Liver (tissue), 9 donors: ENCODE results near the gene RIPK1. TPM values are rescaled to one million over a fixed set of nuclear protein-coding genes. Genes with fewer than 3 reads are reported as not detected.

Source experiments
- DNase-seq: peaks from one replicate; pipeline ENCODE4 v3.0.0-alpha.2; 2017; ENCODE audit warnings: low spot score
- H3K27ac ChIP-seq, 2 donors: one replicate each; pipeline ENCODE4 v1.7.0; 2013; ENCODE audit warnings: inconsistent platforms in 2 of 2, low read length in 2 of 2, control low read depth in 1 of 2, low read depth in 1 of 2, mild to moderate bottlenecking in 1 of 2
- H3K27me3 ChIP-seq, 4 donors: one replicate each; pipeline versions ENCODE4 v1.6.1 to v1.7.0; 2013; ENCODE audit warnings: low read length in 3 of 4, inconsistent platforms in 1 of 4, mild to moderate bottlenecking in 1 of 4, moderate library complexity in 1 of 4; ENCODE audit not compliant: control insufficient read depth in 4 of 4, insufficient read depth in 4 of 4
- H3K36me3 ChIP-seq, 4 donors: one replicate each; pipeline versions ENCODE4 v1.6.1 to v1.7.0; 2013; ENCODE audit warnings: low read length in 3 of 4, mild to moderate bottlenecking in 3 of 4, low read depth in 1 of 4, moderate library complexity in 1 of 4; ENCODE audit not compliant: control insufficient read depth in 4 of 4, insufficient read depth in 3 of 4
- H3K4me1 ChIP-seq, 4 donors: one replicate each; pipeline versions ENCODE4 v1.6.1 to v1.7.0; 2013; ENCODE audit warnings: low read length in 3 of 4, mild to moderate bottlenecking in 3 of 4, moderate library complexity in 1 of 4; ENCODE audit not compliant: control insufficient read depth in 4 of 4, insufficient read depth in 4 of 4
- H3K4me3 ChIP-seq, 3 donors: one replicate each; pipeline versions ENCODE4 v1.6.1 to v1.7.0; 2013; ENCODE audit warnings: low read length in 3 of 3, control low read depth in 1 of 3, low read depth in 1 of 3, mild to moderate bottlenecking in 1 of 3
- H3K9ac ChIP-seq, 2 donors: one replicate each; pipeline ENCODE4 v1.7.0; 2013; ENCODE audit warnings: low read length in 2 of 2, mild to moderate bottlenecking in 2 of 2, moderate library complexity in 2 of 2, control low read depth in 1 of 2, low read depth in 1 of 2
- H3K9me3 ChIP-seq, 4 donors: one replicate each; pipeline versions ENCODE4 v1.6.1 to v1.7.0; 2013; ENCODE audit warnings: low read length in 3 of 4; ENCODE audit not compliant: control insufficient read depth in 4 of 4
- ATF3 ChIP-seq: IDR thresholded peaks from 2 replicates; pipeline ENCODE4 v1.6.1; 2016; ENCODE audit warnings: antibody characterized with exemption
- EGR1 ChIP-seq, 2 donors: IDR thresholded peaks; 2 replicates each; pipeline ENCODE4 v1.6.1; 2016 to 2018; ENCODE audit warnings: antibody characterized with exemption in 2 of 2, low read depth in 2 of 2
- FOXA1 ChIP-seq: IDR thresholded peaks from 2 replicates; pipeline ENCODE4 v1.6.1; 2016; ENCODE audit warnings: antibody characterized with exemption
- FOXA2 ChIP-seq: IDR thresholded peaks from 2 replicates; pipeline ENCODE4 v1.6.1; 2016; ENCODE audit warnings: antibody characterized with exemption
- GABPA ChIP-seq, 2 donors: IDR thresholded peaks in 1 of 2; conservative IDR thresholded peaks in 1 of 2; 2 replicates each; pipeline ENCODE4 v1.6.1; 2016; ENCODE audit warnings: antibody characterized with exemption in 2 of 2, mild to moderate bottlenecking in 1 of 2, moderate library complexity in 1 of 2
- HNF4A ChIP-seq, 2 donors: conservative IDR thresholded peaks; 2 replicates each; pipeline ENCODE4 v1.6.1; 2016; ENCODE audit warnings: antibody characterized with exemption in 2 of 2, mild to moderate bottlenecking in 2 of 2
- HNF4G ChIP-seq: IDR thresholded peaks from 2 replicates; pipeline ENCODE4 v1.6.1; 2016; ENCODE audit warnings: antibody characterized with exemption
- JUND ChIP-seq, 2 donors: IDR thresholded peaks; 2 replicates each; pipeline ENCODE4 v1.6.1; 2016; ENCODE audit warnings: antibody characterized with exemption in 2 of 2
- MAX ChIP-seq: IDR thresholded peaks from 2 replicates; pipeline ENCODE4 v1.6.1; 2016; ENCODE audit warnings: antibody characterized with exemption
- NR2F2 ChIP-seq: IDR thresholded peaks from 2 replicates; pipeline ENCODE4 v1.6.1; 2016; ENCODE audit warnings: antibody characterized with exemption
- RAD21 ChIP-seq, 2 donors: IDR thresholded peaks; 2 replicates each; pipeline ENCODE4 v1.6.1; 2016; ENCODE audit warnings: antibody characterized with exemption in 2 of 2, mild to moderate bottlenecking in 2 of 2
- RXRA ChIP-seq, 2 donors: IDR thresholded peaks; 2 replicates each; pipeline ENCODE4 v1.6.1; 2017 to 2018; ENCODE audit warnings: antibody characterized with exemption in 2 of 2, mild to moderate bottlenecking in 1 of 2
- SP1 ChIP-seq: IDR thresholded peaks from 2 replicates; pipeline ENCODE4 v1.6.1; 2018; ENCODE audit warnings: antibody characterized with exemption, mild to moderate bottlenecking
- TAF1 ChIP-seq: conservative IDR thresholded peaks from 2 replicates; pipeline ENCODE4 v1.6.1; 2016; ENCODE audit warnings: antibody characterized with exemption, mild to moderate bottlenecking
- YY1 ChIP-seq: IDR thresholded peaks from 2 replicates; pipeline ENCODE4 v1.6.1; 2016; ENCODE audit warnings: antibody characterized with exemption, mild to moderate bottlenecking
- ZBTB33 ChIP-seq: IDR thresholded peaks from 2 replicates; pipeline ENCODE4 v1.6.1; 2016; ENCODE audit warnings: antibody characterized with exemption
- WGBS: extraction: QIAGEN DNeasy Blood & Tissue Kit; methylation state at CpG from one replicate; pipeline ENCODE4 v1.1.7; 2013; 5-methylcytosine and 5-hydroxymethylcytosine counted together
- polyA plus RNA-seq, 2 donors: library from polyadenylated mRNA; stranded (reverse) in 1 of 2; unstranded in 1 of 2; fragments of 200-250 nt in 1 of 2; fragments of >200 nt in 1 of 2; fragmentation: Nextera tagmentation in 1 of 2; extraction: Ambion mirVana in 1 of 2; gene quantifications; one replicate each; pipeline versions ENCODE4 v1.2.1 to v1.2.3, GENCODE V29; 2013 to 2015
- total RNA-seq, 2 donors: library from RNA; depleted of rRNA; stranded (reverse); fragments of >200 nt; gene quantifications; one replicate each; pipeline ENCODE4 v1.2.3, GENCODE V29; 2014
- TF ChIP-seq, protein P1 (sequence below): fragments of 150-350 bp; IDR thresholded peaks from 2 replicates; pipeline ENCODE4 v1.5.1; 2017; ENCODE audit warnings: improper control_type of control experiment, low read depth, low read length; ENCODE audit not compliant: missing input control
- donor health status: healthy.
- donor health status: healthy.
- donor health status: healthy.
- donor health status: healthy.
- donor health status: healthy.

Gene RIPK1
- total and polyA plus RNA-seq, 4 donors, result 6.7 to 27.2 (median 13.3) TPM

- no peaks in the 10 kb centered on the region for H3K27me3 ChIP-seq
Observed at GRCh38 chr6:3131695-3132094, 63.4 kb downstream of the RIPK1 start.

GRCh38 chr6:3133515-3133914 is 65.2 kb downstream of the RIPK1 start:
- no peak overlapping the region for H3K9ac ChIP-seq
- H3K4me3 ChIP-seq, result peak overlapping the region in 1 of 3 donors; percentile 3
- H3K9me3 ChIP-seq, result no peaks in the 10 kb centered on the region
- DNase-seq, result no peak
- peaks cover 9 to 32% (median 24%) of the 10 kb centered on the region in 4 donors for H3K36me3 ChIP-seq
- H3K27me3 ChIP-seq, result no peaks in the 10 kb centered on the region
- H3K4me1 ChIP-seq, result peaks cover 12 to 54% (median 34%) of the 10 kb centered on the region in 4 donors
- H3K27ac ChIP-seq, result peak overlapping the region; percentile 63 to 77
- WGBS, result 63% methylated on average over 9 of the region's 9 CpGs
- TF ChIP-seq SP1, result no peak
- TF ChIP-seq MAX, result no peak
- TF ChIP-seq TAF1, result no peak
- no peak for TF ChIP-seq GABPA (IDR thresholded peaks at IDR 0.05 in 1 of 2, conservative IDR thresholded peaks at IDR 0.05 in 1 of 2)
- TF ChIP-seq EGR1 (IDR thresholded peaks at IDR 0.05; ENCODE audit: low read depth in 2 of 2), result no peak
- no peak for TF ChIP-seq NR2F2
- TF ChIP-seq HNF4A (conservative IDR thresholded peaks at IDR 0.05), result peak; percentile 62 to 64
- TF ChIP-seq ZBTB33, result no peak
- peak in 1 of 2 donors; percentile 7 for TF ChIP-seq RXRA (IDR thresholded peaks at IDR 0.05)
- no peak for TF ChIP-seq RAD21 (IDR thresholded peaks at IDR 0.05)
- TF ChIP-seq JUND (IDR thresholded peaks at IDR 0.05), result no peak
- no peak for TF ChIP-seq FOXA2
- TF ChIP-seq, protein P1, sequence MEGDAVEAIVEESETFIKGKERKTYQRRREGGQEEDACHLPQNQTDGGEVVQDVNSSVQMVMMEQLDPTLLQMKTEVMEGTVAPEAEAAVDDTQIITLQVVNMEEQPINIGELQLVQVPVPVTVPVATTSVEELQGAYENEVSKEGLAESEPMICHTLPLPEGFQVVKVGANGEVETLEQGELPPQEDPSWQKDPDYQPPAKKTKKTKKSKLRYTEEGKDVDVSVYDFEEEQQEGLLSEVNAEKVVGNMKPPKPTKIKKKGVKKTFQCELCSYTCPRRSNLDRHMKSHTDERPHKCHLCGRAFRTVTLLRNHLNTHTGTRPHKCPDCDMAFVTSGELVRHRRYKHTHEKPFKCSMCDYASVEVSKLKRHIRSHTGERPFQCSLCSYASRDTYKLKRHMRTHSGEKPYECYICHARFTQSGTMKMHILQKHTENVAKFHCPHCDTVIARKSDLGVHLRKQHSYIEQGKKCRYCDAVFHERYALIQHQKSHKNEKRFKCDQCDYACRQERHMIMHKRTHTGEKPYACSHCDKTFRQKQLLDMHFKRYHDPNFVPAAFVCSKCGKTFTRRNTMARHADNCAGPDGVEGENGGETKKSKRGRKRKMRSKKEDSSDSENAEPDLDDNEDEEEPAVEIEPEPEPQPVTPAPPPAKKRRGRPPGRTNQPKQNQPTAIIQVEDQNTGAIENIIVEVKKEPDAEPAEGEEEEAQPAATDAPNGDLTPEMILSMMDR, result no peak
- no peak for TF ChIP-seq FOXA1
- no peak for TF ChIP-seq HNF4G

More at GRCh38 chr6:3131695-3132094, 63.4 kb downstream of the RIPK1 start:
- Histone ChIP-seq H3K4me3 (no peak overlapping the region), H3K36me3 (peaks cover 10 to 32% (median 24%) of the 10 kb centered on the region in 4 donors), H3K27ac (no peak overlapping the region), H3K9me3 (no peaks in the 10 kb centered on the region), H3K9ac (no peak overlapping the region), H3K4me1 (peaks cover 5 to 36% (median 20%) of the 10 kb centered on the region in 4 donors)
- DNase-seq, result no peak
- 94% methylated on average over 15 of the region's 15 CpGs for WGBS
- no peak for TF ChIP-seq FOXA2
- no peak for TF ChIP-seq ATF3
- TF ChIP-seq TAF1, result no peak
- TF ChIP-seq HNF4A (conservative IDR thresholded peaks at IDR 0.05), result no peak
- TF ChIP-seq HNF4G, result no peak
- no peak for TF ChIP-seq EGR1 (IDR thresholded peaks at IDR 0.05; ENCODE audit: low read depth in 2 of 2)
- no peak for TF ChIP-seq ZBTB33
- TF ChIP-seq FOXA1, result no peak
- TF ChIP-seq YY1, result no peak
- TF ChIP-seq SP1, result no peak
- no peak for TF ChIP-seq RXRA (IDR thresholded peaks at IDR 0.05)
- TF ChIP-seq MAX, result no peak
- TF ChIP-seq JUND (IDR thresholded peaks at IDR 0.05), result no peak
- no peak for TF ChIP-seq NR2F2
- TF ChIP-seq, protein P1, result no peak
- TF ChIP-seq RAD21 (IDR thresholded peaks at IDR 0.05), result no peak
